ENCODE data around the gene NUS1.

DNA sequence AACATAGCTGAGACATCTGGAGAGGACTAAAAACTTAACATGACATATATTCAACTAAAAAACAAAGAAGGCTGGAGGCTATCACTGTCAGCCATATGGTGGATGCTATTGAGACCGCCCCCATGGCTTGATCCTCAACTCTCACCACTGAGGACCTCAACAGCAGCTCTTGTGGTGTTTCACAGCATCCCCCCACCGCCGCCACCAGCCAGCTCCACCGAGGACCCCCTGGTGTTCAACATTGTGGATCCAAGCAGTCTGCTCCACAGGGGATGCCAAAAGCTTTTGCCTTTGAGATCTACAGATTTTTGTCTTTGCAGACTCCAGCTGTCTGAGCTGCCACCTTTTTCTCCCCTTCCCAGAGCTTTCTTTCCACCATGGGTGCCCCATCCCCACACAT, 64.6 kb downstream of the NUS1 start:
- TF ChIP-seq GATA2 (IDR thresholded peaks at IDR 0.05; ENCODE audit: low read depth, low read length), result no peak
- TF ChIP-seq GATA3 (IDR thresholded peaks at IDR 0.05; ENCODE audit: low read depth, low read length), result no peak
